AG09309 (cell line): ENCODE results near the gene ELMO1.

Experiments used
- DNase-seq: peaks from one replicate; pipeline ENCODE4 v3.0.0-alpha.2; 2010; ENCODE audit warnings: low read depth
- H3K4me3 ChIP-seq: 2 replicates; pipeline ENCODE4 v1.5.1; 2011; ENCODE audit warnings: mild to moderate bottlenecking, low read depth, low read length, moderate library complexity; ENCODE audit not compliant: control insufficient read depth
- CTCF ChIP-seq: IDR thresholded peaks from 2 replicates; pipeline ENCODE4 v1.5.1; 2011; ENCODE audit warnings: mild to moderate bottlenecking, low read depth, low read length, inconsistent platforms; ENCODE audit not compliant: insufficient read depth, control insufficient read depth; ENCODE audit errors: missing control alignments

Gene ELMO1

GRCh38 chr7:36923185-36923584 is 525.5 kb downstream of the ELMO1 start:
- DNase-seq, result no peak
- H3K4me3 ChIP-seq, result no peak overlapping the region
- TF ChIP-seq CTCF, result no peak

- DNase-seq, result no peak
- H3K4me3 ChIP-seq, result no peak overlapping the region
- TF ChIP-seq CTCF, result no peak
Measured at GRCh38 chr7:36920433-36920832, 528.2 kb downstream of the ELMO1 start.

DNA sequence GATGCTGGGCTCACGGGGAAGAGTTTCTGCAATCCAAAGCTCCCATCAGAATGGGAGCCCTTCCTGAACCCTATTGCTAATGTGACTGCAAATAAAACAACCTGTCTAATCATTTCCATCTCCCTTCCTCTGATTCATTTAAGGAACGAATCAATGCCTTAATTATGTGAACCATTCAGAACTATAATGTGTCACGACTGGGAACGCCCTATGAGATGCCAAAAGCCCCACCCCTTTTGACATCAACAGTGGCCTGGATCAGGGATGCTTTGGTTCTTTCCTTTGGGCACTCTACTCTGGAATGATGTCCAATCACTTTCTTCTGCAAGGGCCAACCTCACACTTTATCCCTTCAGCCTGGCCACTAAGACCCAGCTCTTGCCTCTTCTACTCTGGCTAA is 528.9 kb downstream of the ELMO1 start:
- H3K4me3 ChIP-seq, result no peak overlapping the region
- no peak for DNase-seq
- no peak for TF ChIP-seq CTCF

- no peak for DNase-seq
- no peak overlapping the region for H3K4me3 ChIP-seq
- TF ChIP-seq CTCF, result no peak
Measured at GRCh38 chr7:36918591-36918990, 530.1 kb downstream of the ELMO1 start.

GRCh38 chr7:36916619-36917018 is 532.0 kb downstream of the ELMO1 start:
- no peak overlapping the region for H3K4me3 ChIP-seq
- no peak for DNase-seq
- no peak for TF ChIP-seq CTCF

GRCh38 chr7:36916116-36916515 is 532.5 kb downstream of the ELMO1 start:
- TF ChIP-seq CTCF, result no peak
- no peak for DNase-seq
- no peak overlapping the region for H3K4me3 ChIP-seq

- H3K4me3 ChIP-seq, result no peak overlapping the region
- no peak for TF ChIP-seq CTCF
- DNase-seq, result no peak
Measured at GRCh38 chr7:36911788-36912187, 536.9 kb downstream of the ELMO1 start.
